ENCODE data around the gene SIL1.
"Not testable (repeated sequence)": the region's sequence is repeated elsewhere in the genome, so short reads cannot be mapped to it uniquely, and the experiment has no call there.

The SIL1 gene

DNA sequence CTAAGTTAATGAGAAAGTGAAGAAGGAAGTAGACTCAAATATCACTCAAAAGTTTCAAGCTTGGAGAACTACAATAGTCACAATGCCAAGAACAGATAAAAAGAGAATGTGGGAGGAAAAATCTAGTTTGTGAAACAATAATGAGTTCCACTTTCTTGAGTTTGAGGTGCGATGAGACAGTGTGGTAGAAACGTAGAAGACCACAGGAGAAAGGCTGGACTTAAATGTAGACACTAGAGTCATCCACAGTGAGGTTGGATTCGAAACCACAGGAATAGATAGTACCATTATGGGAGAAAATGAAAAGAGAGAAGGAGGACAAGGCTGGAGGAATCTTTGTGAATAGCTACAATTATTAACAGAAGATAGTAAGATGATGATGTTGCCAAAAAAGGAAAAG is 182.0 kb downstream of the SIL1 start:
- no peak for DNase-seq

GRCh38 chr5:139014726-139015125 is 183.4 kb downstream of the SIL1 start:
- DNase-seq, result no peak

DNA sequence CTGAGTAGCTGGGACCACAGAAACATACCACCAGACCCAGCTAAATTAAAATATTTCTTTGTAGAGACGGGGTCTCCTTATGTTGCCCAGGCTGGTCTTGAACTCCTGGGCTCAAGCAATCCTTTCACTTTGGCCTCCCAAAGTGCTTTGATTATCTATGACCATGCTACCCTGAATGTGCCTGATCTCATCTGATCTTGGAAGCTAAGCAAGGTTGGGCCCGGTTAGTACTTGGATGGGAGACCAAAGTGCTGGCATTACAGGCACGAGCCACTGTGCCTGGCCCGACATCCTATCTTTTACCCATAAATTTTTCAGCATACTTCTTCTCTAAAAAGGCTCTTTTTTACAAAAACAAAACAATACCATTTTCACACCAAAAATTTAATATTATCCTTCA is 186.0 kb downstream of the SIL1 start:
- DNase-seq, result no peak

GRCh38 chr5:139011156-139011555 is 187.0 kb downstream of the SIL1 start:
- not testable (repeated sequence) for DNase-seq

GRCh38 chr5:139004374-139005307 is 193.5 kb downstream of the SIL1 start:
- DNase-seq, result no peak

DNA sequence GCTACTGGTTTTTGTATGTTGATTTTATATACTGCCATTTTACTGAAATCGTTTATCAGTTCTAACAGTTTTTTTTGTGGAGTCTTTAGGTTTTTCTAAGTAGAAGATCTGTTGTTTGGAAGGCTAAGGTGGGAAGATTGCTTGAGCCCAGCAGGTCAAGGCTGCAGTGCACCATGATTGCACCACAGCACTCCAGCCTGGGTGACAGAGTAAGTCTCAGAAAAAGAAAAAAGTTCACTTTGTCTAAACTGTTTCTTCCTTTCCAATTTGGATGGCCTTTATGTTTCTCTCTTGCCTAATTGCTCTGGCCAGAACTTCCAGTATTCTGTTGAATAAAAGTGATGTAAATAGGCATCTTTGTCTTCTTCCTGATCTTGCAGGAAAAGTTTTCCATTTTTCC is 198.5 kb downstream of the SIL1 start:
- DNase-seq, result no peak

DNA sequence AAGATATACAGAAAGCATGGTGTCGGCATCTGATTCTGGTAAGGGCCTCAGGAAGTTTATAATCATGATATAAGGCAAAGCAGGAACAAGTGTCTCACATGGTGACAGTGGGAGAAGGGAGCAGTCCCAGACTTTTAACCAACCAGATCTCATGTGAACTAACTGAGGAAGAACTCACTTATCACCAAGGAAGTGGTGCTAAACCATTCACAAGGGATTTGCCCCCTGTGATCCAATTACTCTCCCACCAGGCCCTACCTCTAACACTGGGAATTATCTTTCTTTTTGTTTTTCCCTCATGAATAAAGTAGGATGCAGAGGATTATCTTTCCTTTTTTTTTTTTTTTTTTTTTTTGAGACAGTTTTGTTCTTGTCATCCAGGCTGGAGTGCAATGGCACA is 199.6 kb downstream of the SIL1 start:
- DNase-seq, result no peak

DNA sequence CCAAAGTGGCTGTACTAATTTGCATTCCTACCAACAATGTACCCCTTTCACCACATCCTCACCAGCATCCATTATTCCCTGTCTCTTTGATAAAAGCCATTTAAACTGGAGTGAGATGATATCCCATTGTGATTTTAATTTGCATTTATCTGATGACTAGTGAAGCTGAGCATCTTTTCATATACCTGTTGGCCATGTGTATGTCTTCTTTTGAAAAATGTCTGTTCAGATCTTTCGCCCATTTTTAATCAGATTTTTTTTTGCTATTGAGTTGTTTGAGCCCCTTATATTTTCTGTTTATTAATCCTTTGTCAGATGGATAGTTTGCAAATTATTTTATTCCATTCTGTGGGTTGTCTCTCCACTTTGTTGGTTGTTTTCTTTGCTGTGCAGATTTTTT is 202.0 kb downstream of the SIL1 start:
- no peak for DNase-seq

DNA sequence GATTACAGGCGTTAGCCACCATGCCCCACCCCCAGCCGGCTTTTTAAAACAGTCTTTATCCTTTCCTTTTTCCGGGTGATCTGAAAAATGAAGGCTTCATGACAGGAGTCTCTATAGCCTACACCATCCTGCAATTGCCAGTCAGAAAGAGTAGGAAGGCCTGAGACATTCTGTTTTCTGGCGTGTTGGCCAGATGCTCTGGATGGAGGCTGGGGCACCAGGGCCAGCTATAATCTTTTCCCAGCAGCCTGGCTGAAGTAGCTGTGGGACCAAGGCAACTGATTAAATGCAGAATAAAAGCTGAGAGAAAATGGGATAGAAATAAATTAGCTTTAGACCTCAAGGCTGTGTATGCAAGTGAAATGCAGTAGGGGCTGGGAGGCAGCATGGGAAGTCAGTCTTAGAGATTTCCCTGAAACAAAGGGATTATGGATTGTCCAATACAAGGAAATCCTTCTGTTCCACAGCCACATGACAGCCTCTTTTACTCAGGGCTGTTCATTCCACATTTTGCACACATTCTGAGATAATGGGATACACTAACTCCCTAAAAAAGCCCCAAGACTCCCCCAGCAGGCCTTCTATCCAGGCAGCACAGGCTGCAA is 207.1 kb downstream of the SIL1 start:
- no peak for DNase-seq

GRCh38 chr5:138989720-138990119 is 208.4 kb downstream of the SIL1 start:
- DNase-seq, result no peak

DNA sequence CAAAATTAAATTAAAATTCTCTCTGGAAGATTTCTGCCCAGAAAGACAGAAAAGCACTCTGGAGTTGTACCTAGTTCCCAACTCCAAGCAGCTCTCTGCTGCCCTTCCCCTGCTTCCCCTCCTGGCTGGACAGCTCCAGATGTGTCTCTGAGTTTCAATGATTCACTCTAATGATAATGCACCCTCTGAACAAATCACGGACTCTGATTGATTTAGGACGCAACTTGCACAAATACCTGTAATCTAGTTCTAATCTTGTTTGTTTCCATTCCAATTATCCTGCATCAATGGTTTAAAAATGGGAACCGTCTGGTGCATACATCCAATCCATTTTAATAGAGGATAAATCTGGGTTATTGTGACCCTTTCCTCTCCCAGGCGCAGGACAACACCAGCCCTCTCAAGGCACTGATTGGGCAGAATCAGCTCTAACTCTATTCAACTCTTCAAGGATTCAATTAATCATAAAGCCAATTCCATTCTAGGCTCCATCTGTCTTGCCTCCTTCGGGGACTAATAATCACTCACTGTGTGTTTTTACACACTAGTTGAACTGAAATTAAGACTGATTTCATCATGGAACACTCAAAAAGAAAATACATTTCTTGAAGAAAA is 211.9 kb downstream of the SIL1 start:
- no peak for DNase-seq

GRCh38 chr5:138985683-138986082 is 212.5 kb downstream of the SIL1 start:
- DNase-seq, result no peak

DNA sequence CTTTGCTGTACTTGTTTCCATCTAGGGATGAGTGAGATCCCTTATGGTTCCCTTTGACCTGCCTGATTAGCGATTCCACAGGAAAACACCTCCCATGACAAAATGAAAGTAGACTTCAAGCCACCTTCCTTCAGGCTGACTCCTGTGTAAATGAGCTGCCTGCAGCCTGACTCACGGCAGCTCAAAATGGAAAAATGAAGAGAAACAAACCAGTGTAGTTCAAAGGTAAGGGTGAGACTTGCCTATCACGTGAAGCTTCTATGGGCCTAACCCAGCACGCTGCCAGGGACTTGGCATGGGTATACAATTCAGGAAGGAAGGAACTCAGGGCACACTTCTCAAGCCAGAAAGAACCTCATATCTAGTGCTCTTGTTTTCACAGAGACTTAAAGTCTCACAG is 212.9 kb downstream of the SIL1 start:
- DNase-seq, result no peak

- DNase-seq, result no peak
Observed at GRCh38 chr5:138983984-138984383, 214.2 kb downstream of the SIL1 start.

DNA sequence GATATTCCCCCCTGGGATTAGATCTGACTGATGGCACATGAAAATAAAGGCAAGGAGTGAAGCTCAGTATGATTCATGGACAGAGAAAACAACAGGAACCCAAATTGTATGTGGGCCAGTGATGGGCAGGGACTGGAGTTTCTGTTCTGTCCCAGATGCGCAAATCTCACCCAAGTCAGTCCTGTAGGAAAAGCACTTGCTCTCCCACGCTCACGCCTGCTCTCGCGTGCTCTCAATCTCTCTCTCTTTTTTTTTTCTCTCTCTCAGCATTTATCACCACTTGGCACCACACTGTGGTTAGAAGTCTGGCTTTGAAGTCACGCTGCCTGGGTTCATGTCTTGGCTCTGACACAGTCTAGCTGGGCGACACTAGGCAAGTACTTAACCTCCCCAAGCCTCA is 216.6 kb downstream of the SIL1 start:
- no peak for DNase-seq

DNA sequence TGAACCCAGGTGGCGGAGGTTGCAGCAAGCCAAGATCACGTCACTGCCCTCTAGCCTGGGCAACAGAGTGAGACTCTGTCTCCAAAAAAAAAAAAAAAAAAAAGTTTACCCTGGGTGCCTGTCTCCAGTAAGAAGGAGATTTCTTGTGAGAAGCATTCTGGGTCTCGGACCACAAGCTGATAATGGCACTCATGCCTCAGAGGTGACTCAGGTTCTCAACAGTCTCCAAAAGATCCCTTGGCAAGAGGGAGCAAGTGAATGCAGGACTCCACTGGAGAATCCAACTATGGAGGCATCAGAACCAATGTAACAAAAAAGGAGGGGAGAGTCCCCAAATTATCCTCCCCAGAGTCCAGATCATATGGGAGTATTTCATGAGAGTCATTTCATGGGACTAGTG is 217.0 kb downstream of the SIL1 start:
- DNase-seq, result no peak

- DNase-seq, result no peak
Observed at GRCh38 chr5:138980441-138980840, 217.7 kb downstream of the SIL1 start.

DNA sequence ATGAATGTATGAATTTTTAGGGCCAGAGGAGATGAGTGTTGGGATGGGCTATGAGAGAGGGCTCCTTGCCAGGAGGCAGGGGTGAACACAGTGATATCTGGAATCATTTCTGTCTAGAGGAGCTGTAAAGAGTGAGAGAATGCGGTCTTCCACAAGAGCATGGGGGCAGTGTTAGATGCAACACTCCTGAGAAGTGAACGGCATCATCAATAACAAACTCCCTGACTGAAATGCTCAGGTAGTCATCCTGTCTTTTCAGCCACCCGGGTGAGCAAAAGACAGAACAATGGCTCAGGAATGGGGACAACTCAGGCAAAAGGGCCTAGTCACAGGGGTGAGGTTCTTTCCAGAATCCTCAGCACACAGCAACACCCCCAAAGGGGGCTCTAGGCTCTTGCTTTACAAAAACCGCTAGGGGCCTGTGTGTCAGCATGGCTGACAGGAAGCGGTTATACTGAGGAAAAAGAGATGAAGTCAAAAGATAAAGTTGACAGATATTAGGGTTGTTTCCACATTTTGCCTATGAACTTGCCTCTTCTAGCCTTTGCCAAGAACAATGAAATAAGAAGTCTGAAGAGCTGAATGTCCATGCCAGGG is 218.4 kb downstream of the SIL1 start:
- DNase-seq, result no peak

DNA sequence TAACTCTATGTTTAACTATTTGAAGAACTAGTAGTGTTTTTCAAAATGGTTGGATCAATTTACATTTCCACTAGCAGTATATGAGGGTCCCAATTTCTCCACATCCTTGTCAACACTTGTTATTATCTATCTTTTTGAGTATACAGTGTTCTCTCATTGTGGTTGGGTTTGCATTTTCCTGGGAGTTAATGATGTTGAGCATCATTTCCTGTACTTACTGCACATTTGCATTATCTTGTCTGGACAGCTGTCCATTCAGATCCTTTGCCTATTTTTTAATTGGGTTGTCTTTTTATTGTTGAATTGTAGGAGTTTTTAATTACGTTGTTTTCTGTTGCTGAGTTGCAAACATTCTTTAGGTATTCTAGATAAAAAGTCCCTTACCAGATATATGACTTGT is 219.6 kb downstream of the SIL1 start:
- no peak for DNase-seq

GRCh38 chr5:138978080-138978479 is 220.1 kb downstream of the SIL1 start:
- DNase-seq, result no peak

DNA sequence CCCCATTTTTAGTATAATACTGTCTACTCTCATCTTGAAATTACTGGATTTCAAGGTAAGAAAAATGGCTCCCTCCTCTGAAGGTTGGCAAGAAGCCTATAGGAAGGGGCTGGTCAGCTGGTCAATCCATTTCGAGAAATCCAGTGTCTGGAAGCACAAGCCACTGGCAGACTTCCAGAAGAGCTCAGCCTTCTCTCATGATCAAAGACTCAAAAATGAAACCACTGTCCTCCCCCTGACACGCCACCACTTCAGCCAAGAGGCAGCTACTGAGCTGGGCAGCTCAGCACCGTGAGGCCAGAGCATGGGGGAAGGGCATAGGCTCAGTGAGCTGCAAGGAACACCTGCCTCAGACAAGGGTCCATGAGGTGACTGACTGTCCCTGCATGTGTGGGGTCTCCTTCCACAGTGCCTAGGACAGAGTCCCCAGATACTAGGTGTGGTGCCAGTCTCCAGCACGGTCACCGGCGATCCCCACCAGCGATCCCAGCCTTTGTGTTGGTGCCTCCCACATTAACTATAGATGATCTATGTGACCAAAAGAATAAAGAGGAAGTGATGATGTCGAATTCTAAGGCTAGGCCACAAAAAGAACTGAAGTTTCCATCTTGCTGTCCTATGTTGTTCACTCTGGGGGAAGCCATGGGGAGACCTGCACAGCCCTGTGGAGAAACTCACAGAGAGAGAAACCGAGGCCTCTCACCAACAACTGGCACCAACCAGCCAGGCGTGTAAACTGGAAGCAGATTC is 222.9 kb downstream of the SIL1 start:
- no peak for DNase-seq

GRCh38 chr5:138974227-138975063 is 223.7 kb downstream of the SIL1 start:
- no peak for DNase-seq

Measured in activated naive CD4-positive, alpha-beta T cell (primary cell).